CD4-positive, alpha-beta T cell treated with Interferon gamma for 1 hour (primary cell): Measurements from ENCODE around the gene SNN.

Experiments
- DNase-seq: peaks from one replicate; pipeline ENCODE4 v3.0.0-alpha.2; 2020

The SNN gene

GRCh38 chr16:11705311-11706025, 37.2 kb downstream of the SNN start:
- no peak for DNase-seq

DNA sequence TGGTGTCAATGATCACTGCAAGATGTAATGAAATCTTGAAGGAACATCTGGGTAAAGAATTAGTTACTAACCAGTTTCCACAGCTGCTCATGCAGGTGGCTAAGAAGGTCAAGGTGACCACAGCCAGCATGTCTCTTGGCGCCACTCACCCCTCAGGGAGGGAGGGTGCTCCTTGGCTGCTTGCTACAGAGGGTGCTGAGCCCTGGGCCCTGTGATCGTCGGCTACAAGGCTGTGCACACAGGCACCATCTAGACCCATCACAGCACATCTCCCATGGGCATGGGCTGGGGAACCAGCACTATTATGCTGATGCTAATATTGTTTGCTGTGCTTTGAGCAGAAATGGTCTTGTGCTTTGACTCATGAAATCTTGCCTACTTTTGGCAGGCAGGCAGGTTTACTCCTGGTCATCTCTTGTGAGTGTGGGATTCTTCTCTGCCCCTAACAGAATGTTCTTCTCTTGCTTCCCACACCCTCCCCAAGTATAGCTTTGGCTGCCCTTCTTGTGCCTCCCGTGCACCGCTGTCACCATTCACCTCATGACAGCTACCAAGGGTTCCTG, 38.0 kb downstream of the SNN start:
- DNase-seq, result no peak

DNA sequence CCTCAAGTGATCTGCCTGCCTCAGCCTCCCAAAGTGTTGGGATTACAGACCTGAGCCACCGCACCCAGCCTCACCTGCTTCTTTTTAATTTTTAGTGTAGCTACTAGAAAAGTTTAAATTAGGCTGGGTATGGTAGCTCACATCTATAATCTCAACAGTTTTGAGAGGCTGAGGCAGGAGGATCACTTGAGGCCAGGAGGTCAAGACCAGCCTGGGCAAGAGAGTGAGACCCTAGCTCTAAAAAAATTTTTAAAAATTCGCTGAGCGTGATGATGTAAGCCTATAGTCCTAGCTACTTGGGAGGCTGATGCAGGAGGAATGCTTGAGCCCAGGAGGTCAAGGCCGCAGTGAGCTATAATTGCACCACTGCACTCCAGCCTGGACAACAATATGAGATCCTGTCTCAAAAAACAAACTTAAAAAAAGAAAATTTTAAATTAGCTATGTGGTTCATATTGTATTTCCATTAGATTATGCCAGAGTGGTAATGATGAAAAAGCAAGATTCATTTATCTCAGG, 39.5 kb downstream of the SNN start:
- no peak for DNase-seq

DNA sequence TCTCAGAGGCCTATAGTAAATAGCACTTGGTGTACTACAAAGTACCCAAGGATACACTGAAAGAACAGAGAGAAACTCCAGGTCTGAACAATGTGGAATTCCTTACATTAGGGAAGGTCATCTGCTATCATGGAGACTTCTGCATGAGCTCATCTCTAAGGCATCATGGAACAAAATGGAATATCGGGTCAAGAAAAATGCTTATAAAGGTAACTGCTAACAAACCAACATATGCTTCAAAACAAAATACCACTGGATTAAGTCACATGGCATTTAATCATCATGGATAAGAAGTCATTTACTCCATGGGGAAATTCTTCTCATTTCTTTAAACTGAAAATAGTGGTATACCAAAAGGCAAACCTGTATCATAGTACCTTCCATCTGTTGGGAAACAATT, 40.2 kb downstream of the SNN start:
- no peak for DNase-seq

- no peak for DNase-seq
These were observed 43.4 kb downstream of the SNN start for GRCh38 chr16:11711662-11712061.

DNA sequence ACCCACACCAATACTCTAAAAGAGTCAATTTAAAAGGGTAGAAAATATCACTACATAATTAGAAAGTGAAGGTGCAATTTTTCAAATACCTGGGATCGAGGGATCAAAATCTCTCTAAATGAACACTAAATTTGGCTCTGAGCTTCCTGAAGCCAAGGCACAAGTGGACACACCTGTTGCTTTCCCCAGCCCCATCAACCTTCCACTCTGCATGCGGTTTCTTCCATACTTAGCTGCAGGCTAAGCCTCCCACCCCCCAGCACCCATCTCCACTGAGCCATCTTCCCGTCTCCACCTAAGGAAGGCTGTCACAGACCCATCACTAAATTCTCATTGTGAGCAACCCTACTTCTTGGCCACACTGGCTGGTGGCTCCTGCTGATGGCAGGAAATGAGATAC, 43.9 kb downstream of the SNN start:
- no peak for DNase-seq

GRCh38 chr16:11715246-11715947, 47.1 kb downstream of the SNN start:
- DNase-seq, result no peak

DNA sequence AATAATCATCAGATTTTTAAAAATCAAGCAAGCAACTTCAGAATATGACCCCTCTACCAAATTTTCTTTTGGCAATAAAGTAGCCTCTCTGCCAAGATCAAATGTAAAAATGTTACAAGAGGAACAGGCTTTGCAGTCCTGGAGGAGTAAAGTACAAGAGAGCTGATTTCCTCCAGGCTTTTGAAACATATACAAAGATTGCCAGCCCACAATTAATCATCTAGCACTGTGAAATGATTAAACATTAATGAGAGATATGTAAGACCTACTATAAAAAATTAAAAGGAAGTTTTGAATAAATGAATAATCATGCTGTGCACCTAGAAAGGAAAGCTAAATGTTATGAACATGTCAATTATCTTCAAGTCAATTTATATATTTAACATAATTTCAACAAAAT, 48.1 kb downstream of the SNN start:
- DNase-seq, result no peak

DNA sequence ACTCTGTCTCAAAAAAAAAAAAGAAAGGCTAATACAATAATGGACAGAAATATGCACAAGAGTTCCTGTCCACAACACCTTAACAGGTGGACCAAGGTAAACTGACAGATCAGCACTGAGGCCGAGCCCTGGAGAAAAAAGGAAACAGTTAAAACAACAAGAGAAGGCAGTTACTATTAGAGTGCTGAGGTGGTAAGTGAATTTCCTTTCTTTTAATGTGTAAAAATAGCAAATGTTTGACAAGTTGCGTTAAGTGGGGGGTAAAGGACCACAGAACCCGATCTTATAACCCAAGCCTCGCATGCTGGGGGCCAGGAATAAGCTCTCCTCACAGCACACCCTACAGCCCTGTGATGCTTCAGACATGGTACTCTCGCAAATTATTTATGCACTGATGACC, 49.6 kb downstream of the SNN start:
- no peak for DNase-seq

- no peak for DNase-seq
These were observed 50.9 kb downstream of the SNN start for GRCh38 chr16:11719171-11719570.

- no peak for DNase-seq
These were observed 51.5 kb downstream of the SNN start for GRCh38 chr16:11719762-11720161.

GRCh38 chr16:11721781-11722467, 53.7 kb downstream of the SNN start:
- DNase-seq, result no peak

GRCh38 chr16:11722468-11722808, 54.2 kb downstream of the SNN start:
- DNase-seq, result no peak

DNA sequence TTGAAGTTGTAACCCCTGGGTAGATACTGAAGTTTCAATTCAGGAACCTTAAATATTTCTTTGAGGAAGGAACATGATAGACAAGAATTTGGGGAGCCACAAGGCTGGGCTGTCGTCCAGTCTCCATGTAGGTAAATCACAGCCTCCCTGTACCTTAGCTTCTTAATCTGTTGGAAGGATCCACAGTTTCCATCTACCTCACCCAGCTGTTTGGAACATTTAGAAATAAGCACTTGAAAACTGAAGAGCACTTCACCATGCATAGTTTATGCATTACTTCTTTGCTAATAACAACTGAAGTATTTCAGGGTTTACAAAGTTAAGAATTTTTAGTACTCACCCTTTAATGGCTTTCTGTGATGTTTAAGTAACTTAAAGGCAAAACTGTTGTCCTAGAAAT, 57.2 kb downstream of the SNN start:
- no peak for DNase-seq

- no peak for DNase-seq
These were observed 57.8 kb downstream of the SNN start for GRCh38 chr16:11726008-11726407.

DNA sequence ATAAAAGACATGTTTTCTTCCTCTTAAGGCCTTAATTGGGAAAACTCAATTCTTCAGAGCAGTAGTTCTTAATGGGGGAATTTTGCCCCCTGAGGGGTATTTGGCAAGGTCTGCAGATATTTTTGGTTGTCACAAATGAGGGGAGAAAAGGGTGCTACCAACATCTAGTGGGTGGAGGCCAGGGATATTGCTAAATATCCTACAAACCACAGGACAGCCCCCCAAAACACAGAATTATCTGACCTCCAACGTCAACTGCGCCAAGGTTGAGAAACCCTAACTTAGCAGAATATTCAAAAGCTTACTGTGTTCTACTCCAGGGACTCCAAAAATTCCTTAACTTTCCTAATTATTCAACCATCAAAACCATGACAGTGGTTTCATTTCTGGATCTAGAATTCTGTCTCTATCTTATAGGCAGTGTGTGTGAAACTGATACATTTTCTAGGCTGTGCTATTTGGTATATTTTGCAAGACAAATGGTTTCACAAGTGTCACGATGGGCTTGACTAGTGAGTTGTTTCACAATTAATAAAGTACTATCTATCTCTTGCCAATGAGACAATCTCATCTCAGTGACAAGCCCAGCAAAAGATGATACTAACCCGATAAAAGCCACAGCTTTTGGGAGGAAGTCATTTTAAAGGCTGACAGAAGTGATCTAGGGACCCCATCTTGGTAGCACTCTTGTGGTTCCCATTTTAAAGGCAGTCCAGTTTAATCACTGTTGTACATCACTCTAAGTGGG, 59.7 kb downstream of the SNN start:
- no peak for DNase-seq
